Endothelial cell of hepatic sinusoid (primary cell): ENCODE data around the gene CACNA1H.

Source experiments
- in situ Hi-C: cut with HindIII; loops from 2 replicates; pipeline ENCODE4 v1.10.0; 2017; ENCODE audit warnings: low sequenced_read_pairs

CACNA1H gene

DNA sequence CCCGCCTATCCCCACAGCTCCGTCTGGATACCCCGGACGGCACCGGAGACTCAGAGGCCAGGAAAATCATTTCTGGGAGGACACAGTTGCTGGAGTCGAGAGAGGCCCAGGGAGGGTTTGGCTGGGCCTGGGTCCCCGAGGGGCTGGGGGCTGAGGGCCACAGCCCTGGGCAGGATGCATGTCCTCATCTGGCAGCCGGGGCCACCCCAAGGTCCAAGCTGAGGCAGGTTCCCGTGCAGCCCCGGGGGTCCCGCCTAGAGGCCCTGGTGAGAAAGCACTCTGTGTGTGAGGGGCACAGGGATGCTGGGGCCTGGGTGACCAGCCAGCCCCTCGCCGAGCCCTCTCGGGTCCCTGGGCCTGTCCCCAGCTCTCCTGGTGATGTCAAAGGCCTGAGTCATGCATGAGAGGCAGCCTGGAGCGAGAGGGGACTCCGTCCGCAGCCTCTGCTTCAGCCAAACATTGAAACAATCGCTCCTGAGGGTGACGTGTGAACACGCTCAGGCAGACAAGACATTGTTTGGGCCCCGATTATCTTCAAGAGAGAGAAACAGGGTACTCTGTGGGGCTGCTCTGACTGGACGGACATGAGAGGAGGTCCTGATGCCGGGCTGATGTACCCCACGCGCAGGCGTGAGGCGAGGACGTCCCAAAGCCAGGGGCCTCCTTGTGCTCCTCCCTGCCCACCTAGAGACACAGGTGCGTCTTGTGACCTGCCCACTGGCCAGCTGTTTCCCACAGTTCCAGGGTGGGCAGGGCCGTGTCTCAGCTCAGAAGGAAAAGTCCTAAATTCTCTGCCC, 31.1 kb upstream of the CACNA1H start:
- in situ Hi-C loops: no loop called here

DNA sequence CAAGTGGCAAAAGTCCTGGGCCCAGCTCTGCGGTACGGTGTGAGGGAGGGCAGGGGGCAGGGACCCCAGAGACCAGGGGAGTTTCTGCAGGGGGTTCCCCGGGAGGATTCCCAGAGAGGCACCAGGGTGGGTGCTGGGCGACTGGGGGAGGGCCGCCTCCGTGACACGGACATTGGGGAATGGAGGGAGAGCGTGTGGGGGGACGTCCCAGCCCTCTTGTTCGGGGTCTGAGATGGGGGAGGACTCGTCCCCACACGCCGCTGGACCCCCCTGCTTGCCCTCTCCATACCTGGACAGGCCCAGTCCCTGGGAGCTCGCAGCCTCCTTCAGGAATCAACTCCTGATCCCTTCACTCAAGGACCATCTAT, 30.5 kb upstream of the CACNA1H start:
- in situ Hi-C loops: no loop called here

DNA sequence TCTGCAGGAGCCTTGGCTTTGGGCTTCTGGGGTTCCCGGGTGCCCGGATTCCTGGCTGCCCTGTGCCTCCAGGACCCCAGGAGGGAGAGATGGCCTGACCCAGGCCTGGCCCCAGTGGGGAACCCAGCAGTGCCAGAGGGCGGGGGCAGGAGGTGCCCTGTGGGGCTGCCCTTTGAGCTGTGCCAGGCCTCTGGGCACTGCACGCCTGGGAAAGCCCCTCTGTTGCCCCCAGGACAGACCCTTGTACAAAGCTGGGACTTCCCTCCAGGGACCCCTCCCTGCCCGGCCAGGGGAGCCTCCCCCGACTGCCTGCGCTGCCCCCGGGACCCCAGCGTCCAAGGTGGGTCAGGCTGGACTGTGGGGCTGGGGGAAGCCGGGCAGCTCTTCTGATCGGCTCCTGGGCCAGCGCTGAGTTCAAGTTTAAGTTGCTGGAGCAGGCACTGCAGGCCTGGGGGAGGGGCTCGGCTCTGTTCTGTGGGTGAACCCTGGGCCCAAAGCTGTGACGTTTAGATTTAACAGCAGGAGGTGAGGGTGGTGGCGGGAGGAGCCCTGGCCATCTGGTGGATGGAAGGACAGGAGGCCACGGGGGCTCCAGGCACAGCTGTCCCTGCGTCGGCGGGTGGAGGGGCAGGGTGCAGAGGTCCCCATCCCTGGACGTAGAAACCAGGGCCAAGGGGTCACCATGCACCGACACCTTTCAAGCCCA, 29.2 kb upstream of the CACNA1H start:
- in situ Hi-C loops: no loop called here

DNA sequence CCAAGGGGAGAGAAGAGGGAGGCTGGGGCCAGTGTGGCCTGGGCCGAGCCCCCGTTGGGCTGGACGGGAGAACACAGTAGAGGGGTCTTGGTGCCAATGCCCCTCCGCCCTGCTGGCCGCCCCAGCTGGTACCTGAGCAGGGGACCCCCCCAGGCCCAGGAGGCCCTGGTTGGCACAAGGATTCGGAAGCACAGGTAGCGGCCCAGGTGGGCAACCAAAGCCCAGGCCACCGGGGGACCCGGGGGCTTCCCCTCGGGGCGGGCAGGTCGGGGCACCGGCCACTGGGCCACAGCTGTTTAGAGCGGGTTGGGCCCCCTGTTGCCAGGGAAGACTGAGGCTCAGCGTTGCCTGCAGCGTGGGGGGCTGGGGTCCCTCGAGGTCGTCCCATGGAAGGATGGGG, 28.6 kb upstream of the CACNA1H start:
- in situ Hi-C loops: no loop called here

DNA sequence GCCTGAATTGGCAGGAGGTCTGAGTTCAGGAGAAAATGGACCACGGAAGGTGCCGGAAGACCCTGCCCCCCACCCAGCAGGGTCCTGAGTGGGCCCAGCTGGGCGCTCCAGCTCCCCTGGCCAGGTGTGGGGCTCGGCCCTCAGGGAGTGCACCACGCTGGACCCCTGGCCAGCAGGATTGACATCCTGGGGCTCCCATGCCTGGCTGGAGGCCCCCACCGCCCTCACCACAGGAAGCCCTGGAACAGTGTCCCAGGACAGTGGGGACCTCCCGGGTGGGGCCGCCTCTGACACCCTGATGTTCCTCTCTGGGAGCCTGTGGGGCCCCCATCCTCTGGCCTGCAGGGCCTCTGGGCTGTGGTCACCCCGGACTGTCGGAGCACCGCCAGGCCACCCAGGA, 28.1 kb upstream of the CACNA1H start:
- in situ Hi-C loops: loop anchor here (25.0 kb wide), 1 partner anchor 263 kb away; no protein-coding TSS in a partner anchor

DNA sequence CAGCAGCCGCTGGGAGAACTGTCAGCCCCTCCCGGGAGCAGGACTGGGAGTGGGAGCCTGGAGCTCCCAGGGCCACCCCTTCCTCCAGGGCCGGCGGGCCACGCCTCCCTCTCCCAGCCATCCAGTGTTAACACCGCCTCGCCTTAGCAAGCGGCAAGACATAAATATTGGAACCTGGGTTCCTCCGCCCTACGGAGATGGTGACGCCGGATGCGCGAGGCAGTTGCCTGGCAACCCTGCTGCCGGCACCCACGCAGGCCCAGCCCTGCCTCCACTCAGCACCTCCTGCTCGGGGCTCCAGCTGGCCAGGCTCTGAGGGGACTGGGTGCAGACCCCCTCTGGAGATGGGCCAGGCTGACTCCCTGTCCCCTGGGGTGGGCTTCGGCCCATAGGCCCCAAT, 27.4 kb upstream of the CACNA1H start:
- in situ Hi-C loops: loop anchor here (25.0 kb wide), 1 partner anchor 262 kb away; no protein-coding TSS in a partner anchor

DNA sequence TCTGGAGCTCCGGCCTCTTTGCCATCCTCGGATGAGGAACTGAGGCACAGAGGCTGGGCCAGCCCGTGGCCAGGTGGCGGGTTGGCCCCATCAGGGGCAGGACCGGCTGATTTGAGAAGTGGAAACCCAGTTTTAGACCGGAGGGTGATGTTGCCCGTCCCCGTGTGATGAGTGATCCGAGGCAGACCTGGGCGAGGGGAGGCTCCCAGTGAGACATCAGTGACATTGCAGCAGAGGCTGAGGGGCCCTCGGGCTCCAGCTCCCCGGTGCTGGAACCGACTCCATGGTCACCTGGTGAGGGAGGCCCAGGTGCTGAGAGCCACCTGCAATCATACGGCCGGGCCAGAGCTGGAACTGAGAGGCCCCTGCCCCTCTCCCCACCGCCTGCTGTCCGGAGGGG, 26.9 kb upstream of the CACNA1H start:
- in situ Hi-C loops: loop anchor here (25.0 kb wide), 1 partner anchor 261 kb away; no protein-coding TSS in a partner anchor

DNA sequence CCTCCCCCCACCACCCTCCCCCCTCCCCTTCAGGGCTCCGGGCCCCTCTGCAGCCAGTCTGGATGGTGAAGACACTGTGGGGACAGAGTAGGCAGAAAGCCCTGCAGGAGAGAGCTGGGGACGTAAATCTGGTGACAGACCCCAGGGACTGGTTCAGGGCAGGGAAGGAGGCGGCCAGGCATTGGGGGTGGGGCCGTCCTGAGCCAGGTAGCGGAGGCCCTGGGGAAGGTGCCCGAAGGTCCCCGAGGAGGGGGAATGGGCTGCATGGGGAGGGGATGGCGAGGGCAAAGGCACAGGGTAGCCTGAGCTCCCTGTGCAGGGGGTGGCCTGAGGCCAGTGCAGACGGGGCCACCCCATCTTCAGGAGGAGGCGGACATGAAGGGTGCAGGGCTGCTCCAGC, 26.3 kb upstream of the CACNA1H start:
- in situ Hi-C loops: loop anchor here (25.0 kb wide), 1 partner anchor 261 kb away; no protein-coding TSS in a partner anchor

DNA sequence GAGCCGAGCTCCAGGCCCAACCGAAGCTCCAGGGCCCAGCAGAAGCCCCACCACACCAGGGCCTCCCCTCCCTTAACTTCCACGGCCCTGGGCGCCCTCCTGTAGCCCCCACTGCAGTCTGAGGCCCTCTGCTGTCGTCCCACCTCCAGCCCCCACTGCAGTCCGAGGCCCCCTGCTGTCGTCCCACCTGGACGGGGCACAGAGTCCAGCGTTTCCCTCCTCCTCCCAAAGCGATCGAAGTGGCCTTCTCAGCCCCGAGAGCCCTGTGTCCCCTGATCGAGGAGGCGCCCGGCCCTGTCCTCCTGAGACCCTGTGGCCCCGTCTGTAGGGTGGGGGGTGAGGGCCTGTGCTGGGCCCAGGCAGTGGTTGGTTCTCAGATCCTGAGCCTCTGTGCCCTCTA, 25.8 kb upstream of the CACNA1H start:
- in situ Hi-C loops: loop anchor here (25.0 kb wide), 1 partner anchor 260 kb away; no protein-coding TSS in a partner anchor

DNA sequence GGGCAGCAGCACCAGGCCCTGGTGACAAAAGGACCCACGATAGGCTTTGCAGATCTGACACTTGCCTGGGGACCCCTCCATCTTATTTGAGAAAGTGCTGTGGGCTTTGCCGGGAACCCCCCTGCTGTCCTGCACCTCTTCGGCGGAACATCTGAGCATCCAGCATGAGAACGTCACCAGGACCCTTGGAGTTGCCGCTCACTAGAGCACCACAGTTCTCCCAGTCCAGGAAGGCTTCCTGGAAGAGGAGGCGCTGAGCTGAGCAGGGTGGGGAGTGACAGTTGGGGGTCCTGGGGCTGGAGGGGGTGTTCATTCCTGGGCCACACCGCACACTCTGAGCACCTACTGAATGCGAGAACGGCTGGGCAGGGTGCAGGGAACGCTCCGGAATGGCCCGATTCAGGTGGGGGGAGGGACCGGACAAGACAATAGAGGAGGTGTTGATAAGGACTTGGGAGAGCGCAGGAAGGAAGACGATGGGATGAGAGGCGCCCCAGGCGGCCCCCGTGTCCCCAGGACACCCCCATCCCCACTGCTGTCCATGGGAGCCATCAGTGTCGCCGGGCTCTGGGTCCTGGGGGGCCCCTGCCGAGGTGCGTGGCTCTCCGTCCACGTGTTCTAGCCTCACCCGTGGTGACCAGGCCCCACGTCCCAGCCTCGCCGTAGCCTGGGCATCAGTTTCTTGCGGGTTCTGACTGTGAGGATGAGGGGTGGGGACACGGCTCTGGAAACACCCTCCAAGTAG, 24.8 kb upstream of the CACNA1H start:
- in situ Hi-C loops: loop anchor here (25.0 kb wide), 1 partner anchor 259 kb away; no protein-coding TSS in a partner anchor

DNA sequence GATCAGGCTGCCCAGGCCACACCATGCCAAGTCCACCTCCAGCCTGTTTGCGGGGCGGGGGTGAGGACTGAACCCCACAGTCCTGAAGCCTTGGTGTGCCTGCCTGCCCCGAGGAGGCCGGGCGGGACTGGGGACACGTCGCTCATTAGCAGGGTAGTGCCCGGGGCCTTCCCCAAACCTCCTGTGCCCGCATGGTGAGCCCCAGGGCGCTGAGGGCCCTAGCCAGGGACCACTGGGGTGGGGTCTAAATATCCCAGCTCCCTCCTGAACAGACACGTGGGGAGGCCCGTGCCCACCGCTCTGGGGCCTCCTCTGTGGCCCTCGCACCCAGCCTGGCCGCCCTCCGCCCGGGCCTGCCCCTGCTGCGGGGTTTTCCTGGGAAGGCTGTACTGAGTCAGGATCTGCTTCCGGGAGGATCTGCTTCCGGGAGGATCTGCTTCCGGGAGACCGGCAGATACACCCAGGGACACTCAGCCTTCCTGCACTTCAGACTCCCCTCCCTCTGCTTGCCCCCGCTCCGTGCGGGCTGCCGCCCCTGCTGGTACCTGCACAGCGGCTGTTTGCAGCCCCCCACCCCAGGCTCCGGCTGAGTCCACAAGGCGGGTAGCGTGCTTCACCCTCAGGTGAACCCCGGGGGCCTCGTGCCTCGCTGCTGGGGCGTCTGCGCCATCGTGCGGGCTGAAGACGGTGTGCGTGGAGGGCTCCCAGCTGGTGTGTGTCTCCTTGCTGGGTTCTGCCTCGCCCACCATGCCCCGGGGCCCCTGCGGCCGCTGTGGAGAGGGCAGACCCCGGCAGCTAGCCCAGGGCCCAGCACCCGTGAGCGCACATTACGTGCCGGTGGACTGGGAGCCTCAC, 23.6 kb upstream of the CACNA1H start:
- in situ Hi-C loops: loop anchor here (25.0 kb wide), 1 partner anchor 258 kb away; no protein-coding TSS in a partner anchor

DNA sequence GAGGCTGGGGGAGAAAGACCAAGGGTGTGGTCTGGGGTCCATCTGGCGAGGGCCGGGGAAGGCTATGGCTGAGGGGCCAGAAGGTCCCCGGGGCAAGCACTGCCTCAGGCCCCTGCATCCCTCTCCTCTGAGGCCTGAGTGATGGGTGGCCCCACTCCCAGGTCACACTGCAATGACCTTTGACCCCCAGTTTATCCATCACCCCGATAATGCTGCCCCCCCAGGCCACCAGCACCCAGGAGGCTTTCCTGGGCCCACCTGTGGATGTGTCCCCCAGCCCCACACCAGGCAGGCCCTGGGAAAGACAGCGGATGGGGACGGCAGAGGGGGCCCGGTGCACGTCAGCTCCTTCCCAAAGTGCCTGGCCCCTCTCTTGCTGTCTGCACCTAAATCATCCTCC, 22.5 kb upstream of the CACNA1H start:
- in situ Hi-C loops: loop anchor here (25.0 kb wide), 1 partner anchor 257 kb away; no protein-coding TSS in a partner anchor

DNA sequence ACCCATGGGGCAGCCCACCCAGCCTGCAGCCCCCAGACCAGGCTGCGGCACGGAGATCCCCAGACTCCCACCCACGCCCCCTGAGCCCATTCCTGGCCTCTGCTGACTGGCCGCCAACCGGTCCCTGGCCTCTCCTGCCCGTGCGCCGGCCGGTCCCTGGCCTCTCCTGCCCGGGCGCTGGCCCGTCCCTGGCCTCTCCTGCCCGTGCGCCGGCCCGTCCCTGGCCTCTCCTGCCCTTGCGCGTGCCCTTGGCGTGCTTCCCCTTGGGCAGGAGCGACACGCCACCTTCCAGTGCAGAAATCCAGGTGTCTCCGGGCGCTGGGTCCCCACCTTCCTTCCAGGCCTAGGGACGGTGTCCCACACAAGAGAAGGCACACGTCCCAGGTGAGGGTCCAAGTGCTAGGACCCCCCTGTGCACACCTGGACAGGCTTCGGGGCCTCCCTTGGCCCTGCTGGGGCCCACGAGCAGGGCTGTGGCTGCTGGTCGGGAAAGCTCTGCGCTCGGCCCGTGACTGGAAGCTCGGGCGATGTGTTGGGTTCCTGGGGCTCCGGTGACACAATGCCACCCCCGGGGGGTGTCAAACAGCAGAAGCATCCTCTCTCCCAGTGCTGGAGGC, 21.4 kb upstream of the CACNA1H start:
- in situ Hi-C loops: loop anchor here (25.0 kb wide), 1 partner anchor 256 kb away; no protein-coding TSS in a partner anchor

DNA sequence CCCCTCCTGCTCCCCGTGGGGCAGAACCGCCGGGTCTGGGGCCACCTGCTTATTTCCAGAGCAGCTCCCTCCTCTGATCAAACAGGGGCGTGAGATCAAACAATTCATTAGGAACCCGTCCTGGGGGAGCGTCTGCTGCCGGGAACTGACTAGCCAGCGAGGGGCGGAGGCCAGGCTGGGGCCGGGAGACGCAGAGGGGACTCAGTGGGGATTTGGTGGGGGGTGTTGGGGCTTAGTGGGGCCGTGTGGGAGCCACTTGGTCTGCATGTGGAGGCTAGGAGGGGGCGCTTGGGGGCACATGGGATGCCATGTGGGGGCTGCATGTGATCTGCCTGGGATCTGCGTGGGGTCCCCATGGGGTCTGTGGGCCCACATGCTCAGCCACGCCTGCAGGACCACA, 20.5 kb upstream of the CACNA1H start:
- in situ Hi-C loops: loop anchor here (25.0 kb wide), 1 partner anchor 255 kb away; no protein-coding TSS in a partner anchor

DNA sequence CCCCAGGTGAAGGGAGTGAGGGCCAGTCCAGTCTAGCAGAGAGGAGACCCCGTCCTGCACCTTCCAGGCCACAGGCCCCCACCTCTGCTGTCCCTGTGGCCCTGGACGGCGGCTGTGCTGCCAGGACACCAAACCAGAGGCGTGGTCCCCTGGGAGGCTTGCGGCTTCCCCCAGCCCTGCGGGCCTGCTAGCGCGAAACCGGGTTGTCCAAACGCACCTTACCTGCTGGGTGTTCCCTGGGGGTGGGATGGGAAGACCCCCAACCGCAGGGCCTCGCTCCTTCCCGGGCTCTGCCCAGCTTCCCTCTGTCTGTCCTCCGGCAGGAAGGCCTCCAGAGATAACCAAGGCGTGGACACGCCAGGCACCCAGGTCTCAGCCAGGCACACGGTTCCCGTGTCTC, 19.6 kb upstream of the CACNA1H start:
- in situ Hi-C loops: loop anchor here (25.0 kb wide), 1 partner anchor 254 kb away; no protein-coding TSS in a partner anchor

DNA sequence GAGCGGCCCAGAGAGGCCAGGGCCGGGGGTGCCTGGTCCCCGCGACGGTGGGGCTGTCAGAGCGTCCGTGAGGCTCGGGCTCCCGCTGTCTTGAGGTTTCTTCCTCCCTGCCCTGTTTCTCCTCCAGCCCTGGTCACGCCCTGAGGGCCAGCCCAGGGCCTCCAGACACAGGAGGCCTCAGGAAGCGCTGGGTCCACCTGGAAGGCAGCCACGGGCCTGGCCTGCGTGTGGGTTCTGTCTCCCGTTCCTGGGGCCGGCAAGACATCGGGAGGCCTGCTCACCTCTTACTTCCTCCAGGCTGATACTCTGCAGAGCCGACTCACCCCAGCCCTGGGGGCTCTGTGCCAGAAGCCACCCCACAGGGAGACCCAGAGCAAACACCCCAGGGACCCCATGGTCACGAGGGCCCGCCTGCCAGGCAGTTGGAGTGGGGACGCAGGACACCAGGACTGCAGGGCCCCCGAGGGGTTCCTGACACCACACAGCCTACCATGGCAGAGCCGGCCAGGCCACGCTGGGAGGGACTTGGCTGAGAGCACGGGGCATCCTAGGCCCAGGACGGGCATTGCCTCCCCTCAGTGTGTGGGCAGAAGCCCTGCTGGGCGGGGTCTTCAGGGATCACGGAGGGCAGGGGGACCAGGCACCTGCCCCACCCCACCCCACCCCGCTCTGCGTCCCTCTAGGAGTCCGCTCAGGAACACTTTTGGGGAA, 18.9 kb upstream of the CACNA1H start:
- in situ Hi-C loops: loop anchor here (25.0 kb wide), 1 partner anchor 253 kb away; no protein-coding TSS in a partner anchor

DNA sequence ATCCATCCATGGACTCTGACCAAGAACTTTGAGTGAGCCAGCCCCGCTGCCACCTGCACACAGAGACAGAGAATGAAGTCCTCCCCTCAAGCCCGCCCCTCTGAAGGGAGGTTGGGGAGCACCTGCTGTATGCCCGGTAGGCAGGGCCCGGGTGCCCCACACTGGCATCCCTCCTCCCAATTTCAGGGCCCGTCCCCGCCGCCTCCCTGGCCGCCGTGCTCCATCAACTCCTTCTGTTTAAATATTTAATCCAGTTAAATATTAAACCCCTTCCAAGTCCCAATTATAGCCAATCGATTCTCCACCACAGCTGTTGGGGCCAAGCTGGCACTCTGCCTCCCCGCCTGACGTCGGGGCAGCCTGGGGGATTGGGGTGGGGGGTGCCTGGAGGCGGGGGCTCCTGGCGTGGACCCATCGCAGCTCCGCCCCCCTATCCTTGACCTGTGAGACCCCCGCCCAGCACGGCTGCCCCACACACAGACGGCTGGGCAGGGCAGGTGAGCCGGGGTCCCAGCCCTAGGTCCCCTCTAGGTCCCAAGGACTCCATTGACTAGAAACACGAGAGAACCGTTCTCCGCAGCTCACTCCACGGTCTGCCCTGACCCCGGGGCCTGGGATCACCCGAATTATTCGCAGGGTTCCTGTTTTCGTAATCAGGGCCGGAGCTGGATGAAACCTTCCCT, 18.0 kb upstream of the CACNA1H start:
- in situ Hi-C loops: loop anchor here (25.0 kb wide), 1 partner anchor 252 kb away; no protein-coding TSS in a partner anchor

DNA sequence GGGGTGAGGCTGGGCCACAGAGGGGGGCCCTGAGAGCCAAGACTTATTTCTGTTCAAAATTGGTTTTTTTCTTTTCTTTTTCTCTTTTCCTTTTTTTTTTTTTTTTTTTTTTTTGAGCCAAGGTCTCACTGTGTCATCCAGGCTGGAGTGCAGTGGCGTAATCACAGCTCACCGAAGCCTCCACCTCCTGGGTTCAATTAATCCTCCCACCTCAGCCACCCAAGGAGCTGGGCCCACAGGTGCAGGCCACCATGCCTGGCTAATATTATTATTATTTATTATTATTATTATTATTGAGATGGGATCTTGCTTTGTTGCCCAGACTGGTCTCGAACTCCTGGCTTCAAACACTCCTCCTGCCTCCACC, 17.5 kb upstream of the CACNA1H start:
- in situ Hi-C loops: loop anchor here (25.0 kb wide), 1 partner anchor 252 kb away; no protein-coding TSS in a partner anchor
